H1 (cell line): ENCODE measurements around the gene OMP. TPM values are rescaled to one million over a fixed set of nuclear protein-coding genes. Genes with fewer than 3 reads are reported as not detected.

Source experiments
- CTCF ChIA-PET: fragments of 300-600 bp; sonication (Branson Sonifier 250); formaldehyde crosslinking; loops from one replicate; lab custom pipeline; 2021; ENCODE audit not compliant: partially characterized antibody; lab: Charles Lee
- POLR2A ChIA-PET: fragments of 300-600 bp; sonication (Branson Sonifier 250); formaldehyde crosslinking; loops from one replicate; lab custom pipeline; 2021; ENCODE audit warnings: inconsistent platforms; ENCODE audit not compliant: partially characterized antibody; lab: Charles Lee
- DNase-seq, 2 experiments: peaks; one replicate each; pipeline versions ENCODE4 v3.0.0 to v3.0.0-alpha.2; 2010 to 2022; ENCODE audit warnings: low spot score in 2 of 2, low read depth in 1 of 2, mixed read lengths in 1 of 2
- FAIRE-seq: peaks from 2 replicates; lab custom pipeline; 2011; peaks lifted over from hg19 to GRCh38; lab: Jason Lieb, UNC
- H2AFZ ChIP-seq: 2 replicates; pipeline ENCODE4 v1.8.1; 2012; ENCODE audit warnings: low read length, inconsistent platforms
- H2AK5ac ChIP-seq: 2 replicates; pipeline ENCODE4 v1.6.1; 2013; ENCODE audit warnings: low read depth, low read length
- H2BK120ac ChIP-seq: replicated peaks from 2 replicates; pipeline ENCODE3; 2013; ENCODE audit warnings: low read depth, low read length, inconsistent platforms
- H2BK12ac ChIP-seq: 2 replicates; pipeline ENCODE4 v1.6.1; 2013; ENCODE audit warnings: low read depth, low read length
- H2BK15ac ChIP-seq: 2 replicates; pipeline ENCODE4 v1.6.1; 2013; ENCODE audit warnings: low read length
- H2BK20ac ChIP-seq: 2 replicates; pipeline ENCODE4 v1.6.1; 2013; ENCODE audit warnings: low read length
- H2BK5ac ChIP-seq: 2 replicates; pipeline ENCODE4 v1.6.1; 2013; ENCODE audit warnings: low read depth, low read length
- H3K14ac ChIP-seq: 2 replicates; pipeline ENCODE4 v1.6.1; 2013; ENCODE audit warnings: inconsistent platforms; ENCODE audit not compliant: insufficient read length
- H3K18ac ChIP-seq: 2 replicates; pipeline ENCODE4 v1.6.1; 2013; ENCODE audit warnings: low read length; ENCODE audit errors: extremely low read depth
- H3K23ac ChIP-seq: 2 replicates; pipeline ENCODE4 v1.6.1; 2013; ENCODE audit warnings: inconsistent platforms; ENCODE audit not compliant: insufficient read length
- H3K23me2 ChIP-seq: 2 replicates; pipeline ENCODE4 v1.6.1; 2013; ENCODE audit warnings: low read depth, low read length
- H3K27ac ChIP-seq: 2 replicates; pipeline ENCODE4 v1.6.1; 2011; ENCODE audit warnings: low read depth, low read length, inconsistent platforms
- H3K27me3 ChIP-seq, 4 experiments: replicated peaks in 1 of 4; 1 replicate in 1 of 4; 2 replicates in 3 of 4; pipeline versions ENCODE4 v1.6.1 to v1.8.1; 2011 to 2013; ENCODE audit warnings: low read length in 3 of 4, mild to moderate bottlenecking in 3 of 4, inconsistent platforms in 2 of 4, mixed read lengths in 2 of 4, moderate library complexity in 1 of 4; ENCODE audit not compliant: control insufficient read depth in 3 of 4, insufficient read depth in 3 of 4; ENCODE audit errors: extremely low read depth in 1 of 4
- H3K36me3 ChIP-seq, 4 experiments: 2 replicates each; pipeline versions ENCODE4 v1.6.1 to v1.8.1; 2011 to 2013; ENCODE audit warnings: mild to moderate bottlenecking in 4 of 4, low read length in 3 of 4, moderate library complexity in 2 of 4, control low read depth in 1 of 4, inconsistent platforms in 1 of 4; ENCODE audit not compliant: insufficient read depth in 4 of 4, control insufficient read depth in 2 of 4
- H3K4ac ChIP-seq: replicated peaks from 2 replicates; pipeline ENCODE3; 2013; ENCODE audit warnings: low read length, low read depth, mixed read lengths, inconsistent platforms; ENCODE audit not compliant: insufficient read length
- H3K4me1 ChIP-seq, 4 experiments: replicated peaks in 1 of 4; 1 replicate in 1 of 4; 2 replicates in 3 of 4; pipeline versions ENCODE4 v1.6.1 to v1.8.1; 2011 to 2013; ENCODE audit warnings: low read length in 3 of 4, inconsistent platforms in 2 of 4, mixed read lengths in 1 of 4; ENCODE audit not compliant: insufficient read depth in 4 of 4, control insufficient read depth in 3 of 4
- H3K4me2 ChIP-seq, 2 experiments: 2 replicates each; pipeline versions ENCODE4 v1.6.1 to v1.8.1; 2011 to 2013; ENCODE audit warnings: low read depth in 2 of 2, low read length in 2 of 2, control low read depth in 1 of 2, inconsistent platforms in 1 of 2, mild to moderate bottlenecking in 1 of 2; ENCODE audit not compliant: insufficient read depth in 1 of 2
- H3K4me3 ChIP-seq, 4 experiments: fragments of 200-600, 300-600 bp in 1 of 4; sonication (generic), shearing (Covaris generic), sonication (Bioruptor Twin) in 1 of 4; 2 replicates each; pipeline versions ENCODE4 v1.5.1 to v1.8.1; 2011 to 2016; ENCODE audit warnings: low read length in 4 of 4, low read depth in 3 of 4, control low read depth in 2 of 4, inconsistent platforms in 2 of 4, mild to moderate bottlenecking in 2 of 4, mixed read lengths in 1 of 4, moderate library complexity in 1 of 4; ENCODE audit not compliant: insufficient read depth in 2 of 4; ENCODE audit errors: extremely low read depth in 1 of 4
- H3K56ac ChIP-seq: replicated peaks from 2 replicates; pipeline ENCODE3; 2013; ENCODE audit warnings: low read depth, mild to moderate bottlenecking, mixed read lengths, low read length, inconsistent platforms; ENCODE audit not compliant: insufficient read length
- H3K79me1 ChIP-seq: 2 replicates; pipeline ENCODE4 v1.6.1; 2013; ENCODE audit warnings: low read depth, low read length, control low read depth
- H3K79me2 ChIP-seq, 2 experiments: 2 replicates each; pipeline versions ENCODE4 v1.6.1 to v1.8.1; 2012 to 2013; ENCODE audit warnings: low read length in 2 of 2, mild to moderate bottlenecking in 2 of 2, inconsistent platforms in 1 of 2; ENCODE audit not compliant: insufficient read depth in 2 of 2, control insufficient read depth in 1 of 2
- H3K9ac ChIP-seq, 4 experiments: replicated peaks in 1 of 4; 1 replicate in 1 of 4; 2 replicates in 3 of 4; pipeline versions ENCODE4 v1.6.1 to v1.8.1; 2011 to 2013; ENCODE audit warnings: low read depth in 3 of 4, low read length in 3 of 4, control low read depth in 2 of 4, mild to moderate bottlenecking in 2 of 4, moderate library complexity in 2 of 4, inconsistent platforms in 1 of 4; ENCODE audit errors: extremely low read depth in 1 of 4
- H3K9me3 ChIP-seq, 2 experiments: 2 replicates each; pipeline versions ENCODE4 v1.6.1 to v1.8.1; 2012 to 2013; ENCODE audit warnings: mild to moderate bottlenecking in 2 of 2, moderate library complexity in 2 of 2, control low read depth in 1 of 2, inconsistent platforms in 1 of 2, low read depth in 1 of 2, low read length in 1 of 2, mixed read lengths in 1 of 2; ENCODE audit not compliant: insufficient read depth in 2 of 2
- H4K20me1 ChIP-seq, 2 experiments: replicated peaks in 1 of 2; 2 replicates each; pipeline versions ENCODE3 to v1.8.1; 2011 to 2013; ENCODE audit warnings: inconsistent platforms in 2 of 2, low read length in 2 of 2, mild to moderate bottlenecking in 1 of 2; ENCODE audit not compliant: insufficient read depth in 2 of 2, control insufficient read depth in 1 of 2
- H4K5ac ChIP-seq: 2 replicates; pipeline ENCODE4 v1.6.1; 2013; ENCODE audit warnings: low read length, low read depth, mixed read lengths, inconsistent platforms; ENCODE audit not compliant: insufficient read length
- H4K8ac ChIP-seq: 2 replicates; pipeline ENCODE4 v1.8.0; 2013; ENCODE audit warnings: mild to moderate bottlenecking, moderate library complexity, low read length, inconsistent platforms; ENCODE audit not compliant: insufficient read depth; ENCODE audit errors: extremely low read depth
- H4K91ac ChIP-seq: replicated peaks from 2 replicates; pipeline ENCODE3; 2013; ENCODE audit warnings: low read length, mixed read lengths, inconsistent platforms; ENCODE audit not compliant: insufficient read length
- BCL11A ChIP-seq, 2 experiments: IDR thresholded peaks; one replicate each; pipeline ENCODE4 v1.6.1; 2011; ENCODE audit warnings: low read depth in 2 of 2, low read length in 2 of 2, mild to moderate bottlenecking in 2 of 2
- CEBPB ChIP-seq: IDR thresholded peaks from 2 replicates; pipeline ENCODE4 v1.6.1; 2012; ENCODE audit warnings: low read depth, low read length
- HDAC6 ChIP-seq: IDR thresholded peaks from one replicate; pipeline ENCODE4 v1.7.1; 2012; ENCODE audit warnings: low read depth, mild to moderate bottlenecking, inconsistent platforms, low read length, moderate library complexity
- JUND ChIP-seq: IDR thresholded peaks from 2 replicates; pipeline ENCODE4 v1.6.1; 2011; ENCODE audit warnings: mild to moderate bottlenecking, improper control_type of control experiment, low read length
- MAFK ChIP-seq: IDR thresholded peaks from 2 replicates; pipeline ENCODE4 v1.6.1; 2012; ENCODE audit warnings: low read depth, mild to moderate bottlenecking, improper control_type of control experiment, low read length
- PHF8 ChIP-seq: fragments of 200-600 bp; sonication (generic); conservative IDR thresholded peaks from 2 replicates; pipeline ENCODE4 v1.7.1; 2012; ENCODE audit warnings: low read depth, mild to moderate bottlenecking, inconsistent platforms, low read length, moderate library complexity
- POLR2AphosphoS5 ChIP-seq: IDR thresholded peaks from 2 replicates; pipeline ENCODE4 v1.6.1; 2011; ENCODE audit warnings: low read depth, low read length
- POU5F1 ChIP-seq: IDR thresholded peaks from 2 replicates; pipeline ENCODE4 v1.6.1; 2011; ENCODE audit warnings: low read depth, mild to moderate bottlenecking, low read length, moderate library complexity
- RFX5 ChIP-seq: IDR thresholded peaks from 2 replicates; pipeline ENCODE4 v1.6.1; 2011; ENCODE audit warnings: low read depth, low read length, improper control_type of control experiment, borderline replicate concordance
- SRF ChIP-seq: IDR thresholded peaks from 2 replicates; pipeline ENCODE4 v1.6.1; 2011; ENCODE audit warnings: mild to moderate bottlenecking, low read depth, low read length, moderate library complexity
- WGBS, 2 experiments: shearing (Covaris generic) in 1 of 2; methylation state at CpG; one replicate each; pipeline versions ENCODE4 v1.1.6 to v1.1.7; 2013 to 2015; ENCODE audit warnings: low lambda C conversion rate in 2 of 2, mixed read lengths in 2 of 2, inconsistent platforms in 1 of 2, low coverage in 1 of 2, missing lambda C conversion rate in 1 of 2; ENCODE audit not compliant: insufficient replicate concordance in 2 of 2, insufficient coverage in 1 of 2, insufficient read length in 1 of 2; ENCODE audit errors: extremely low coverage in 1 of 2, missing lambda C conversion rate in 1 of 2; 5-methylcytosine and 5-hydroxymethylcytosine counted together
- polyA plus RNA-seq, 7 experiments: library from polyadenylated mRNA; depleted of rRNA in 3 of 7; stranded (reverse) in 5 of 7; unstranded in 2 of 7; fragments of >200 nt in 5 of 7; fragments of 200-250 nt in 2 of 7; gene quantifications; 1 replicate in 5 of 7; 2 replicates in 1 of 7; 4 replicates in 1 of 7; pipeline versions ENCODE4 v1.2.1 to v1.2.3, GENCODE V29; 2011 to 2013; ENCODE audit warnings: missing spikeins in 2 of 7, mixed read lengths in 2 of 7
- total RNA-seq: library from RNA; stranded (reverse); fragmentation: NEBNext Ultra II Directional; extraction: Animal tissue kit (Norgen Biotek cat#: 25700); gene quantifications from 2 replicates; pipeline ENCODE4 v1.2.1, GENCODE V29; 2021

Gene OMP
- total and polyA plus RNA-seq, 2 of the 8 experiments (the other 6 are each of a cell fraction or from before 2014, with no cell fraction given): not detected

DNA sequence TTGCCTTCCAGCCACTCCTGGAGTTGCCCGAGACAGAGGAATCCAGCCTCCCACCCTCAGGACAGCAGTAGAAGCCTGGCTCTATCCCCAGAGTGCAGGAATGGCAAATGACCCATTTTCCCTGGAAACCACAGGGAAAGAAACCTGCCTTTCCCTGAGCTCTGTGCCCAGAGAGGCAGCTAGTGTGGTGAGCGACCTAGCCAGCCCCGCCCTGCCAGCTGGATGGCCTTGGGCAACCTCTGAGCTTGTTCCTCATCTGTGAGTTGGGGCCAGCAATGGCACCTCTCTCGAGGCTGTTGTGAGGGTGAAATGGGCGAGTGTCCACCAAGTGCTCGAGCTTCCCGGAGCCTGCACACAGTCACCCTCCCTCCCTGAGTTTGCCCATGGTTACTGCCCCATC lies 3.7 kb downstream of the OMP start:
- no peaks in the 10 kb centered on the region for H3K79me2 ChIP-seq
- 0 out of 2 replicates have a peak overlapping the region, but pooled peaks have one; percentile 60 for H2BK5ac ChIP-seq
- H4K20me1 ChIP-seq: no peaks in the 10 kb centered on the region
- H3K4me1 ChIP-seq: no peaks in the 10 kb centered on the region
- no peak overlapping the region for H3K14ac ChIP-seq
- no peak overlapping the region for H2BK15ac ChIP-seq
- H3K36me3 ChIP-seq: no peaks in the 10 kb centered on the region
- FAIRE-seq (no peak), DNase-seq (no peak)
- H3K18ac ChIP-seq: no peak overlapping the region
- no peak overlapping the region for H2BK20ac ChIP-seq
- H2BK120ac ChIP-seq: no peak overlapping the region
- H4K91ac ChIP-seq: no peak overlapping the region
- H2AK5ac ChIP-seq: no peak overlapping the region
- H3K4me2 ChIP-seq: no peak overlapping the region
- no peak overlapping the region for H2BK12ac ChIP-seq
- POLR2A ChIA-PET: interaction anchor here (1.8 kb wide), 1 partner anchor 68 kb away, joined by 4 read pairs; no protein-coding TSS in a partner anchor
- CTCF ChIA-PET: interaction anchor here (1.1 to 19.1 kb wide), 9 partner anchors 8 to 382 kb away, joined by 3 to 297 read pairs (median 14); partner anchors contain the start of gene MYO7A
- H2AFZ ChIP-seq: no peak overlapping the region
- H3K79me1 ChIP-seq: no peaks in the 10 kb centered on the region
- H3K27me3 ChIP-seq: no peaks in the 10 kb centered on the region
- H3K9ac ChIP-seq: no peak overlapping the region
- TF ChIP-seq PHF8: no peak
- no peak for TF ChIP-seq JUND
- no peak for TF ChIP-seq HDAC6
- no peak for TF ChIP-seq POU5F1
- no peak for TF ChIP-seq SRF
- TF ChIP-seq BCL11A (IDR thresholded peaks at IDR 0.05; ENCODE audit: low read depth in 2 of 2, low read length in 2 of 2): no peak
- TF ChIP-seq RFX5: no peak
- TF ChIP-seq MAFK: no peak
- no peak for TF ChIP-seq POLR2AphosphoS5
- TF ChIP-seq CEBPB: no peak
- H3K23ac ChIP-seq: no peak overlapping the region
- no peak overlapping the region for H3K56ac ChIP-seq
- WGBS, 2 experiments: 85% methylated on average over 5 of the region's 7 CpGs; no CpG with 5 or more reads in 1 of the 2 experiments
- no peak overlapping the region for H4K5ac ChIP-seq
- H3K4me3 ChIP-seq: no peak overlapping the region
- H3K23me2 ChIP-seq: no peaks in the 10 kb centered on the region
- H3K4ac ChIP-seq: no peak overlapping the region
- 0 out of 2 replicates have a peak overlapping the region, but pooled peaks have one; percentile 75 for H4K8ac ChIP-seq
- no peak overlapping the region for H3K27ac ChIP-seq
- H3K9me3 ChIP-seq: no peaks in the 10 kb centered on the region
